ENCODE data around the gene ACO2. TPM values are rescaled to one million over a fixed set of nuclear protein-coding genes. Genes with fewer than 3 reads are reported as not detected.
"Not testable (repeated sequence)": the region's sequence is repeated elsewhere in the genome, so short reads cannot be mapped to it uniquely, and the experiment has no call there.

Gene ACO2
- total RNA-seq, 1 donor from 2014 or later: 78.6 TPM

- intact Hi-C loops (cut with DNase I): no loop called here
- no peaks in the 10 kb centered on the region for H3K9me3 ChIP-seq
- H3K4me1 ChIP-seq: peaks cover 22% of the 10 kb centered on the region
- H3K27me3 ChIP-seq: no peaks in the 10 kb centered on the region
- H3K4me3 ChIP-seq: no peak overlapping the region
- no peak for DNase-seq (ENCODE audit: extremely low spot score in 2 of 2)
- no peaks in the 10 kb centered on the region for H3K36me3 ChIP-seq
- TF ChIP-seq POLR2AphosphoS5 (IDR thresholded peaks at IDR 0.05; ENCODE audit: insufficient read depth in 1 of 2, low read depth in 1 of 2): no peak
- no peak for TF ChIP-seq CTCF (IDR thresholded peaks at IDR 0.05)
- TF ChIP-seq POLR2A (IDR thresholded peaks at IDR 0.05): no peak
- no peak overlapping the region for H3K27ac ChIP-seq
Measured at GRCh38 chr22:41571786-41572185, 102.9 kb downstream of the ACO2 start.

- DNase-seq (ENCODE audit: extremely low spot score in 2 of 2); H3K27me3 ChIP-seq; H3K27ac ChIP-seq; H3K4me3 ChIP-seq; intact Hi-C loops (cut with DNase I); H3K36me3 ChIP-seq; H3K9me3 ChIP-seq: not testable (repeated sequence)
- H3K4me1 ChIP-seq: peaks cover 17% of the 10 kb centered on the region
Measured at GRCh38 chr22:41572305-41572704, 103.4 kb downstream of the ACO2 start.

GRCh38 chr22:41573677-41574076 is 104.8 kb downstream of the ACO2 start:
- no peak overlapping the region for H3K4me3 ChIP-seq
- no peaks in the 10 kb centered on the region for H3K27me3 ChIP-seq
- TF ChIP-seq CTCF (IDR thresholded peaks at IDR 0.05): no peak
- TF ChIP-seq POLR2A (IDR thresholded peaks at IDR 0.05): no peak
- no peak for TF ChIP-seq POLR2AphosphoS5 (IDR thresholded peaks at IDR 0.05; ENCODE audit: insufficient read depth in 1 of 2, low read depth in 1 of 2)
- peaks cover 0 to 6% of the 10 kb centered on the region in 2 donors for H3K36me3 ChIP-seq
- intact Hi-C loops (cut with DNase I): no loop called here
- no peaks in the 10 kb centered on the region for H3K9me3 ChIP-seq
- no peak for DNase-seq (ENCODE audit: extremely low spot score in 2 of 2)
- H3K4me1 ChIP-seq: peaks cover 11% of the 10 kb centered on the region
- H3K27ac ChIP-seq: no peak overlapping the region

- no peak overlapping the region for H3K4me3 ChIP-seq
- intact Hi-C loops (cut with DNase I): no loop called here
- peak overlapping the region; percentile 83 for H3K27ac ChIP-seq
- DNase-seq (ENCODE audit: extremely low spot score in 2 of 2): no peak
- peaks cover 0 to 6% of the 10 kb centered on the region in 2 donors for H3K36me3 ChIP-seq
- no peaks in the 10 kb centered on the region for H3K9me3 ChIP-seq
- TF ChIP-seq POLR2AphosphoS5 (IDR thresholded peaks at IDR 0.05; ENCODE audit: insufficient read depth in 1 of 2, low read depth in 1 of 2) (peak in 1 of 2 donors; percentile 58), CTCF (IDR thresholded peaks at IDR 0.05) (no peak), POLR2A (IDR thresholded peaks at IDR 0.05) (peak in 1 of 2 donors; percentile 4)
- H3K4me1 ChIP-seq: peaks cover 11% of the 10 kb centered on the region
- H3K27me3 ChIP-seq: no peaks in the 10 kb centered on the region
Measured at GRCh38 chr22:41574847-41575381, 106.0 kb downstream of the ACO2 start.

GRCh38 chr22:41575533-41575932 is 106.6 kb downstream of the ACO2 start:
- intact Hi-C loops (cut with DNase I): no loop called here
- Histone ChIP-seq H3K9me3 (no peaks in the 10 kb centered on the region), H3K4me1 (peaks cover 11% of the 10 kb centered on the region), H3K4me3 (no peak overlapping the region), H3K36me3 (peaks cover 0 to 6% of the 10 kb centered on the region in 2 donors), H3K27ac (peak overlapping the region; percentile 83), H3K27me3 (no peaks in the 10 kb centered on the region)
- TF ChIP-seq POLR2AphosphoS5 (IDR thresholded peaks at IDR 0.05; ENCODE audit: insufficient read depth in 1 of 2, low read depth in 1 of 2): no peak
- no peak for TF ChIP-seq CTCF (IDR thresholded peaks at IDR 0.05)
- no peak for TF ChIP-seq POLR2A (IDR thresholded peaks at IDR 0.05)
- DNase-seq (ENCODE audit: extremely low spot score in 2 of 2): no peak
